CD4-positive, alpha-beta T cell treated with Interleukin-2 at 100 ng/mL for 4 hours (primary cell): ENCODE measurements around the gene GRK6.
"Not testable (repeated sequence)": the region's sequence is repeated elsewhere in the genome, so short reads cannot be mapped to it uniquely, and the experiment has no call there.

Experiments
- DNase-seq: peaks from one replicate; pipeline ENCODE4 v3.0.0-alpha.2; 2020; ENCODE audit warnings: low spot score

The GRK6 gene

DNA sequence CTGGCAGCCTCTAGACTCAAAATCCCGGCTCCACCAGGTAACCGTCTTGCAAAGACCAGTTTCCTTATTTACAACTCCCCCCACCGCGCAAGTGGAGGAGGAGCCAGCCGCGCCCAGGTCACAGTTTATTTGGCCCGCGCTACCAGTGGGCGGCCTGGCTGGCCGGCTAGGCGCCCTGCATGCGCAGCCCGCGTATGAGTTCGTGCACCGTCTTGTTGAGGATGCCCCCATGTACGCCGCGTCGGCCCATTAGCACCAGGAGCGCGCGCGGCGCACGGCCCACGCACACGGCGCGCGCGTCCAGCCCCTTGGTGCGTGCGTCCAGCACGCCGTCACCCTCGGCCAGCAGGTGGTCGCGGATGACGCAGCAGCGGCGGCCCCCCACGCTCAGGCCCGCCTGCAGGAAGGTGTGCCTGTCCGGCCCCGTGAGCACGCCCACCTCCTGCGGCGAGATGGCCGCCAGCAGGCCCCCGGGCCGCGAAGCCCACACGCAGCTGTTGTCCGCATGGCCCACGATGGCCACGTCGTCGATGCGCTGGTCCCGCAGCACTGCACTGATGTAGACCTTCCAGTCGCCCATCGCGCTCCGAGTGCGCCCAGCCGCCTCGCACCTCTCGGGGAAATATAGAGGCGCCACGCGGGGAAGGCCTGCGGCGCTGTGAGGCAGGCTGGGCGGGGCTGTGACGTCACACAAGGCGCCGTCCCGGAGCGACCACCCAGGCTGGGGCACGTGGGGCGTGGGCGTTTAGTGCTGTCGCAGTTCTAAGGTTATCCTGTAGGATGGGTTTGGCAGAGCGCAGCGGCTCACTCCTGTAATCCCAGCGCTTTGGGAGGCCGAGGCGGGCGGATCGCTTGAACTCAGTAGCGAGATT is 26.2 kb upstream of the GRK6 start, which contains the start of gene PFN3:
Gene PFN3, minus strand, starts transcription at position 665 of the 872 bp plus-strand sequence. Its CDS starts 85 bp downstream, at position 580.
- DNase-seq: no peak

DNA sequence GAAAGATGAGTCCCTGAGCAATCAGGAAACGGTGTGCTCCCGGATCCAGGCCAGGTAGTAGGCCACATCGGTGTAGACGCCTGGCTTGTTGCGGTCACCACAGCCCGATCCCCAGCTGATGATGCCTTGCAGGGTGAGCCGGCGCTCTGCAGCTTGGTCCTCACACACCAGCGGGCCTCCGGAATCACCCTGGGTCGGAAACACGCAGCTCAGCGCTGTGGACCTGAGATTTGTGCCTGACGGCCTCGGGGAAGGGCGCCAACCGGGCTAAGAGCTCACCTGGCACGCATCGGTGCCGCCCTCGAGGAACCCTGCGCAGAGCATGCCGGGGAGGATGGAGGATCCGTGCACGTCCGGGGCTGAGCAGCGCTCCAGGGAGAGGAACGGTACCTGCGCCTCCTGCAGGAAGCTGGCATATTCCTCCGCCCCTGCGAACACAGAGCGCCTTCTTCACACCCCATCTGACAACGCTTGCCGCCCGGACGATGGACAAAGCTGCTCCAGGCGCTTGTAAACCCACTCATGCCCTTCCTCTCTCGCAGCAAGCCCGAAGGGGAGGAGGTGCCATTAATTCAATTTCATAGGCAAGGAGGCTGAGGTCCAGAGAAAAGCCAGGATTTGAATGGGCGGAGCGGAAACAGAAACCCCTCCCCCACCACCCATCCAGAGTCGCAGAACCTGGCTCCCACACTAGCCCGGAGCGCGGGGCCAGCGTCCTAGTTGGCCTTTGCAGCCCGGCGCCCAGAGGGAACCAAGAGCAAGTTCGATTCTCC is 24.0 kb upstream of the GRK6 start:
- DNase-seq: peak; percentile 72

DNA sequence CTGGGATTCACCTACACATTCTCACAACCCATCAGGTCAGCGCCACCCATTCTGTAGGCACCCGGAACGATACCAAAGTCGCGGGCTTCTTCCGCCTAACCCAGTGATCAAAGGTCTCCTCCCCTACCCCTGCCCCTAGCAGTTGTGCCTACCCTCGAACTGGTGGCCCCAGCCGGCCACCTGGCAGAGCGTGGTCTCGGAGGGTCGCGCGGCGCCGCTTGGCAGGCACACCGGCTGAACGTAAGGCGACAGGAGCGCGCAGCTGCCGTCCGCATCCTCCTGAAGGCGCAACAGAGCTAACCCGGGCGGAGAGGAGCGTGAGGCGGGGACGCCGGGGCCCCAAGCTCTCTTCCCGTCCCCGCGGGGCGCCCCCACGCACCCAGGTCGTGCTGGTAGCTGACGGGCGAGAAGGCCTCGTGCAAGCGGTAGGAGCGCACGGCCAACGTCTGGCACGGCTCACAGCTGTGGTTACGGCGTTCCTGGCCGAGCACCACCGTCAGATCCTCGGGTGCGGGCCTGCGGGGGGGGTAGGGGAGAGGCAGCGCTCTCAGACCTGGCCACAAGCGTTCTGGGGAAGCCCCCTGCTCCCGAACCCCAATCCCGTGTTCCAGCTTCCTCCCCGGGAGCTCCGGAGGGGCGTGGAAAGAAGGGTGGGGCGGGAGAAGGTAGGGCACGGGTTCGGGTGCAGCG is 23.2 kb upstream of the GRK6 start:
- peak; percentile 43 for DNase-seq

DNA sequence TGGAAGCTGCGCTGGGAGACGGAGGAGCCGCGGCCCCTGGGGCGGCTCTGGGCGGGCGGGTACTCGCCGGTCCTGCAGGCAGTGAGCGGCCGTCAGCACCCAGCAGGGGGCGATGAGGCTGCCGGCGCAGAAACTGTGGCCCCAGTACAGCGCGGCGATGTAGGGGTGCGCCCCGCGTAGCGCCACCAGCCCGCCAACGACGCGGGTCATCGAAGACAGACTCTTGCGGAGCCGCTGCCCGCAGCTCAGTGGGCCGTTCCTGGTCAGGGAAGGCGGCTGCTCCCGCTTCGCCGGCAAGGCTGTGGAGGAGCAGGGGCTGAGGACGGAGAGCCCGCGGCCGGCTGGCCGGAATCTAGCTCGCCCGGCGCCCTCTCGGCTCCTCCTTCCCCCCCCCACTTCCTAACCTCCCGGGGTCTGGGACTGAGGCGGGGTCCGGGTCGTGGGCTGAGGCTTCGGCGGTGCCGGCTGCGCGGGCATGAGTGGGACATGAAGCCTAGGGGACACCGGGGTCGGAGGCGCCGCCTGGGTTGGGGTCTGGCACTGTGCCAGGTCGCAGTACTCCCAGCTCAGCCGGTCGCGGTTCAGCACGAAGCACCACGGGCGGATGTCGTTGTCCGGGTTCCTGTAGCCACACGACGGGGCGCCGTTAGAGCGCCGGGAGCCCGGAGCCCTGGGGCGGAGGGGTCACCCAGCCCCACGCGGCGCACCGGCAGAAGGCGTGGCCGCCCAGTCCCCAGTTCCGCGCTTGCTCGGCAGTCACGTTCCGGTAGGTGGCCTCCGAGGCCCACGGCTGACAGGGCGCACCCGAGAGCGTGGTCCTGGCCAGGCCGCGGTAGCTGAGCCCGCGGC is 22.5 kb upstream of the GRK6 start:
- peak; percentile 89 for DNase-seq

DNA sequence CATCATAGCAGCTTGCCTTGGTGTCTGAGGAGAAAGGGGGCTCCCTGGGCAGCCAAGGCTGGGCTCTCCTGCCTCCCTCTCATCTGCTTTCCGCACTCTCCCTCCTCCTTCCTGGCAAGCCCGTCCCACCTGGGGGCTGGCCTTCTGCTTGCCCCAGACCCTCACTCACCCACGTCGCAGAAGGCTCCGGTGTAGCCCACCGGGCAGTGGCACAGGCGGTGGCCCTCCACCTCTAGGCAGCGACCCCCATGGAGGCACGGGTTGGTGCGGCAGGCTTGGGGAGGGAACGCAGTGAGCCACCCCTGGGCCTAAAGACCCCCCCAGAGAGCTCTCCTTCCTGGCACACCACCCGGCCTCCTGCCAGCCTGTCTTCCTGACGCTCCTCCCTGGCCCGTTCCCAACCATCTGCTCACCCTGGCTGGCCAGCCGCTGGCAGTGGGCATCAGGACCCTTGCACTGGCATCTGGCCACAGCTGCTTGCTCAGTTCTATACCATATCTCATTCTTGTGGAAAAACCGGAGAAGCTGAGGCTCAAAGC is 21.8 kb upstream of the GRK6 start:
- no peak for DNase-seq

DNA sequence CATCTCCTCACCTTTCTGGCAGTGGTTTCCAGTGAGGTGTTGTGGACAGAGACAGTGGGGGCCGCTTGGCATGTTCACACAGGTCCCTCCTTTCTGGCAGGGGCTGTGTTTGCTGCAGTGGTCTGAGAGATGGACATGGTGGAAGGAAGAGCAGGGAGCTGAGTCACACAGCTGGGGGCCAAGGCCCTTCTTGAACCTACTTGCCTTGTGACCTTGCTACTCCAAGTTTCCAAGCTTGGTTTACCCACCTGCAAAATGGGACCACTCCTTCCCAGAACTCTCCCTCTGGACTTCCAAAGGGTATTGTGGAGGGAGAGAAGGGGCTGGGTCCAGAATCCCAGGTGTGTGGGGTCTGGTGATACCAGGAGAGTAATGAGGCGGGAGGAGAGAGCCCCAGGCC is 21.2 kb upstream of the GRK6 start:
- DNase-seq: no peak

DNA sequence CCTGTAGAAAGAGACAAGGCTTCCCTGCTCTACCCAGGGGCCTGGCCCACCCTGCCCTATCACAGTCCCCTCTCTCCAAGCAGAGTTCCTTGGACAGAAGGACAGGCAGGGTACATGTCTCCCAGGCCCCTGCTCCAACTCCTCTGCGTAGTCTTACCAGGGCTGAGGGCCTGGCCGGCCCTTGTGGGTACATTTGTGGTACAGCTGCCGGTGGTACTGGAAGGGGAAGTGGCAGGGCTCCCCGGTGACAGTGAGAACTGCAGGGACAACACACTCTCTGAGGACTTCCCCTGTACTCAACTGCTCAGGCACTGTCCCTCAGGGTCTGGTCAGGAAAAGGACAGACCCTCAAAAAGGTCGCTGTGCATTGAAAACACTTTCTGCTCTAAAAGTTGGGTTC is 20.7 kb upstream of the GRK6 start:
- no peak for DNase-seq

DNA sequence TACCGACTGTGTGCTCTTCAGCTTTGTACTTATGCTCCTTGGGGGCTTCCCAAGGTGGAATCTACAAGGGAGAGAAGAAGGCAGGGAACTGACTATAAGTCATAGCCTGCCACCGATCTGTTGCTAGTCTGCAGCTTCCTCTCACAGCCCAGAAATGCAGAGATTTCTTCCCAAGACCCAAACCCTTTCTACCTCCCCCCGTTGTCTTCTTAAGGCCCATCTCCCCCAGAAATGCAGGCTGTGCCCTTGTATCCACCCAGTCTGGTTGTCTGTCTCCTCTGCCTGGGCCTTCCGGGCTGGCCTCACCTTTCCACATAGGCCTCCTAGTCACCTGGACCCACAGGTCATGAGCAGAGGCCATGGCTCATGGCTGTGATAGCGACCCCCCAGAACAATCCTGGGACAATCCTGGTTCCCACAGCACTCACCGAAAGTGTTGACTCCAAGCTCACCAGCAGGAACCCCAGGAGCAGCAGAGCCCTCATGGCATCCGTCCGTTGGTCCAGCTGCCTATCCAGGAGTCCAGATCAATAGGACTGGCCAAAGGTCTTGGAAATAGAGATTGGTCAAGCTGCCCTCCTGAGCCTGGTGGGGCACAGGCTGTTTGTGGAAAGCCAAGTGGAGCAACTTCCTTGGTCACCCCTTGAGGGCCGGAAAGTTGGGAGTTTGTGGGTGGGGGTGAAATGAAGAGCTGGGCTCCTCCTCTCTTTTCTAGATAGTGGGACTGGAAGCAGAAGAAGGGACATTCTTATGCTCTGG is 17.3 kb upstream of the GRK6 start, which contains the start of gene F12:
Gene F12, minus strand, starts transcription at position 522 of the 759 bp plus-strand sequence. Its CDS starts 37 bp downstream, at position 485.
- no peak for DNase-seq

DNA sequence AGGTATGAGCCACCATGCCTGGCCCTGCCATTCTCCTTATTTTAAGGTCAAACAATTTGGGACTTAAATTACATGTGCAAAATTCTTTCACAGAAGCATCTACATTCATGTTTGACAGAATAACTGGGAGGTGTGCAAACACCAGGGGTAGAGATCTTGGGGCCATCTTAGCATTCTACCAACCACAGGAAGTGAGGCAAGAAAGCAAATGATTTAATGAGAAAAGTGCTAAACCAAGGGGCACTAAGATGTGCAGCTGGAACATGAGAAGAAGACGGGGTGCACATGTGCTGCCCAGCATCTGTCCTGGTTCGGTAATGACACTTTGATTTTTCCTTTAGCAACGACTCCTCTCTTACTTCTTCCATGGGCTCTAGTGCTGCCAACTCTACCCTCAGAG is 15.9 kb upstream of the GRK6 start:
- DNase-seq: no peak

DNA sequence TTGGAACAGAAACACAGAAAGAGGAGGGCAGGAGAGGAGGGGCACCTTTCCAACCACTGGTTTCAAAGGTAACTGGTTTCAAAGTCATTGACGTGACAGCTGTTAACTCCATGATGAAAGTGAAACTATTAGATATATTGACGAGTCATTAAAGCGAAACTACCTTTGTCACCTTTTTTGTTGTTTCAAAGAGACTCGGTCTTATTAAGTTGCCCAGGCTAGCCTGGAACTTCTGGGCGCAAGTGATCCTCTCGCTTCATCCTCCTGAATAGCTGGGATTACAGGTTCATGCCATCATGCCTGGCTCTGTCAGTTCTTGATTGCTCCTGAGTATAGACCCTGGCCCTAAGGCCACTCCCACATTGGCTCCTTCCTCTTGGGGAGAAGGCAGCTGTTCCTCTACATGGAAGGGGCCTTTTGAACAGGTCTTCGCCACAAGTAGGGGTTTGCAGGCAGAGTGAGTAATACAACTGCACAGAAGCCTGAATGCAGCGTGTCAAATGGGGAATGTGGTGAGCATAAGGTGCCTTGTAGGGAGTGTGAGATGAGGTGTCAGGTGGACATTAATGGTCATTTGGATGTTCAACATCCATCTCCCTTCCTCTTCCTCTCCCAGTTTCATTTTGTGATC is 13.8 kb upstream of the GRK6 start:
- peak; percentile 63 for DNase-seq

DNA sequence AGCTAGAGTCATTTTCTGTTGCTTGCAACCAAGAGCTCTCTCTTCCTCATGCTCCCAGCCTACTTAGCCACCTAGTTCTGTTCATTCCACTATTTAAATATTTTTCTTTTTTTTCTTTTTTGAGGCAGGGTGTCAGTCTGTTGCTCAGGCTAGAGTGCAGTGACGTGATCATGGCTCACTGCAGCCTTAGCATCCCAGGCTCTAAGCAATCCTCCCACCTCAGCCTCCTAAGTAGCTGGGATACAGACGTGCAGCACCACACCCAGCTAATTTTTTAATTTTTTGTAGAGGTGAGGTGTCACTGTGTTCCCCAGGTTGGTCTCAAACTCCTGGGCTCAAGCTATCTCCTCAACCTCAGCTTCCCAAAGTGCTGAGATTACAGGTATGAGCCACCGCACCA is 12.0 kb upstream of the GRK6 start:
- no peak for DNase-seq

DNA sequence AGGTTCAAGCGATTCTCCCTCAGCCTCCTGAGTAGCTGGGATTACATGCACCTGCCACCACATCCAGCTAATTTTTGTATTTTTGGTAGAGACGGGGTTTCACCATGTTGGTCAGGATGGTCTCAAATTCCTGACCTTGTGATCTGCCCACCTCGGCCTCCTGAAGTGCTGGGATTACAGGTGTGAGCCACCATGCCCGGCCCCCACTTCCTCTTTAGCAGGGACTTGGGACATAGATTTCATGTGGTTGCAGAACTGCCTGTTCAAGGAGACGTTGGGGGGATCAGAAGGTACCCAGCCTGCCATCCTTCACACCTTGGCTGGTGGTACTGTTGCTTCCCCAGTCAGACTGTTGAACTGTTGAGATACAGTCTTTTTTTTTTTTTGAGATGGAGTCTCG is 9.4 kb upstream of the GRK6 start:
- DNase-seq: not testable (repeated sequence)

DNA sequence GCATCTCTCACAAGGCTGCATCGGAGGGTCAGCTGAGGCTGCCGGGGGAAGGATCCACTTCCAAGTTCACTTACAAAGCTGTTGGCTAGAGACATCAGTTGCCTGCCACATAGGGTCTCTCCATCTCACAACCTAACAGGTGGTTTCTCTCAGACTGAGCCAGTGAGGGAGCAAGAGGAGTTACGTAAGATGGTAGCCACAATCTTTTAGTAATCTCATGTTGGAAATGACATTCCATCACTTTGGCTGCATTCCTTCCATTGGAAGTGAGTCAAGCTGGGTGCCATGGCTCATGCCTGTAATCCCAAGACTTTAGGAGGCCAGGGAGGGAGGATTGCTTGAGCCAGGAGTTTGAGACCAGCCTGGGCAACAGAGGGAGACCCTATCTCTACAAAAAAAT is 7.4 kb upstream of the GRK6 start:
- no peak for DNase-seq

DNA sequence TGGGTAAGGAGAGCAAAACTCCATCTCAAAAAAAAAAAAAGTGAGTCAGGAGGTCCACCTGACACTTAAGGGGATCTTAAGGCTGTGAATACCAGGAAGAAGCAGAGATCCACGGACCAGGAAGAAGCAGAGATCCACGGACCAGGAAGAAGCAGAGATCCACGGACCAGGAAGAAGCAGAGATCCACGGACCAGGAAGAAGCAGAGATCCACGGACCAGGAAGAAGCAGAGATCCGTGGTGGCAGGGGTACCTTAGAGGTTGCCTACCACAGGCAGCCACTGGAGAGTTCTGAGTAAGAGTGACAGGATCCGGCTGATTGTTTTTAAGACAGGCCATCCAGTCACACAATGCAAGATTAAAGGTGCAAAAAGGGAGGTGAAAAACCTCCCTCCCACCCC is 6.0 kb upstream of the GRK6 start:
- not testable (repeated sequence) for DNase-seq

DNA sequence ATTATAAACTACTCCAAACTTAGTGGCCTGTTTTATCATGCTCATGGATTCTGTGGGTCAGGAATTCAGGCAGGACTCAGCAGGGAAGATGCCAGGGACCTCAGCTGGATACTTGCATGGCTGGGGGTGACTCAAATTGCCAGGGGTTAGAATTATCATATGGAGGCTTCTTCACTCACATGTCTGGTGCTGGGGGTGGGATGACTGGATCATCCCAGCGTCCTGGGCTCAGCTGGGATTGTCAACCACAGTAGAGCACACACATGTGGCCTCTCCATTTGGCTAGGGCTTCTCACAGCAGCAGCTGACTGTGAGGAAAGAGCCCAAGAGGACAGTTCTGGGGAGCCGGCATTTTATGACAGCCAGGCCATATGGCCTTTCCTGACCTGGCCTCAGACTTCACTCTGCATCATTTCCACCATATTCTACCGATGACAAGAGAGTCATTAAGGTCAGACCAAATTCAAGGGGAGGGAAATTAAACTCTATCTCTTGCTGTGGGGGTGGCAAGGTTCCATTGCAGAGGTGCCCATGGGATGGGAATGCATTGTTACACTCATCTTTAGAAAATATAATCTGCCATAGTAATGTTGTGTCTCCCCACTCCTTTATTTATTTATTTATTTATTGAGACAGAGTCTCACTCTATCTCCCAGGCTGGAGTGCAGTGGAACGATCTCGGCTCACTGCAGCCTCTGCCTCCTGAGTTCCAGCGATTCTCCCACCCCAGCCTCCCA is 5.2 kb upstream of the GRK6 start:
- no peak for DNase-seq

DNA sequence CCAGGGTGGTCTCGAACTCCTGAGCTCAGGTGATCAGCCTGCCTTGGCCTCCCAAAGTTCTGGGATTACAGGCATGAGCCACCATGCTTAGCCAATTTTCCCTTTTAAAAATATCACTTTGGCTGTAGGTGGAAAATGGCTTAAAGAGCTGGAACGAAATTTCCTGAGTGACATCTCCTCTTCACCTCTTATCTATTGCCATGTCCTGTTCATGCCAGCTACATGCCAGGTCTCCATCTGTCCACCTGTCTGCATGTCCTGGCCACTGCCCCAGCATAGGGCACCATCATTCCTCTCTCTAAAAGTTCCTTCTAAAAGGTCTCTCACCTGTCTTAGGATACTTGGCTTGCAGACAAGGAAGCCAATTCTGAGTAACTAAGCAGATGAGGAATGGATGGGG is 2.8 kb upstream of the GRK6 start:
- no peak for DNase-seq

DNA sequence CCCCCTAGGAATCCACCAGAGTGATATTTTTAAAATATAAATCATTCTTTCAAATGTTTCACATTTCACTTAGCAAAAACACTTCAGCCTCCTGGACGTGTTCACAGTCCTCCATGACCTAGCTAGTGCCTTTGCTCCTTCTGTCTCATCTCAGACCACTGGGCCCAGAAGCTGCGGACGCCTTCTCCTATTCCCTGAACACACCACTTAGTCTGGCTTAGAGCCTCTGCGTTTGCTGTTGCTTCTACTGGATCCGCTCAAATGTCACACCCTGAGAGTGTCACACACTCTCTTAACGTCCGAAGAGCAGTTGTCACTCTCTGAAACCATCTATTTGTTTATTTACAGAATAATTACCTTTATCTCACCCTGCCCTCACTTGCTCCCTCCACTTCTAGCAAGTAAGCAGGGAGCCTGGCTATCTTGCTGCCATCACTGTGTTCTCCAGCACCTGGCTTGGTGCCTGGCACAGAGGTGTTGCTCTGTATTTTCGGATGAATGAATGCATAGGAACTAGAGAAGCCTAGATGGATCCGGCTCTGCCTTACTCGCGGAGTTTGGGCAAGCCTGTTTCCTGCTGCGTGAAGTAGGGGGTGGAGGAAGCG is 1.2 kb upstream of the GRK6 start:
- DNase-seq: no peak

DNA sequence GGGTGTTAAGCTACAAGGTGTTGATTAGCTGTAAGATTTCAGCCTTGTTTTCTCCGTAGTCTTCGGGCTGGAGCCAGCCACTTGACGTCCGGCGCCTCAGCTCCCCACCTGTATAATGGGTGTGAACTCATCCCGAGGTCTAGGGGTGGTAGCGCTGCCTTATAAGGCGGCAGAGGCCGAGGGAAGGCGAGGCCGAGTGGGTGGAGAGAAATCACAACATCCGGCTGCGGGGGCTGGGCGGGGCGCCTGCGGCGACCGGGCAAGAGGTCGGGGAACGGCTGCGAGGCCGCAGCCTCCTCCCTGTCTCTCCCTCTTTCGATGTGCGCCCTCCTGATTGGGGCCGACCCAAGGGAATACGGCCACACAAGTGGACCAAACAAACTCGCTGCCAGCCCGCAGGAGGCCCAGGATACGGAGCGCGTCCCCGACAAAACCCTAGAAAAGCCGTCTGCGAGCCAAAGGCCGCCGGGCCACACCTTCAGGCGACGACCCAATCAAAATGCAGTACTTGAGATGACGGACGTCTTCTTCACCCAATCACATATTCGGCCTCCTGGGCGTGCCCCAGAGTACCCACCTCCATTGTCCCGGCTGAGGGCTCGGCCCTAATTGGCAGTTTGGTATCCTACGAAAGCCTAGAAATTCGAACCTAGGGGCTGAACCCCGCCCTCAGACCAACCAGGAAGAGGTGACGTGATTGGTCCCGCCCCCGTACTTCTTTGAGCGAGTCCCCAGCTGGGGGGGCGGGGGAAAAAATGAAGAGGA is 493 bp upstream of the GRK6 start:
- peak; percentile 100 for DNase-seq
